ENCODE data around the gene TTC34.

DNA sequence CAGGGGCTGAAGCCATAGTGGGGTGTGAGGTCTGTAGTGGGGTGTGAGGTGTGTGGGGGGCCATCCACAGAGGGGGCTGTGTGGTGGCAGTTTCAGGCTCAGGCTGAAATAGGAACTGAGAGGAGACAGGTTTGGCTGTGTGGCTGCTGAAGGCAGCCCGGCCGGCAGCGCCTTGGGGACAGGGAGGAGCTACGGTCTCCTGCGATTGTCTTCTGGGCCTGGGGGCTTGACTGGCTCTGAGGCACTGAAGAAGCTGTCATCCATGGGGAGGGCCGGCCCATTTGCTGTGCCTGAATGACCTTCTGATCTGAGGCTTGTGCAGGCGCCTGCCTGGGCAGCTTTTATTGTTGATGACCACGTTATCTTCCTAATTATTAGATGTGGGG lies 10.0 kb upstream of the TTC34 start:
- TF ChIP-seq, protein P1, sequence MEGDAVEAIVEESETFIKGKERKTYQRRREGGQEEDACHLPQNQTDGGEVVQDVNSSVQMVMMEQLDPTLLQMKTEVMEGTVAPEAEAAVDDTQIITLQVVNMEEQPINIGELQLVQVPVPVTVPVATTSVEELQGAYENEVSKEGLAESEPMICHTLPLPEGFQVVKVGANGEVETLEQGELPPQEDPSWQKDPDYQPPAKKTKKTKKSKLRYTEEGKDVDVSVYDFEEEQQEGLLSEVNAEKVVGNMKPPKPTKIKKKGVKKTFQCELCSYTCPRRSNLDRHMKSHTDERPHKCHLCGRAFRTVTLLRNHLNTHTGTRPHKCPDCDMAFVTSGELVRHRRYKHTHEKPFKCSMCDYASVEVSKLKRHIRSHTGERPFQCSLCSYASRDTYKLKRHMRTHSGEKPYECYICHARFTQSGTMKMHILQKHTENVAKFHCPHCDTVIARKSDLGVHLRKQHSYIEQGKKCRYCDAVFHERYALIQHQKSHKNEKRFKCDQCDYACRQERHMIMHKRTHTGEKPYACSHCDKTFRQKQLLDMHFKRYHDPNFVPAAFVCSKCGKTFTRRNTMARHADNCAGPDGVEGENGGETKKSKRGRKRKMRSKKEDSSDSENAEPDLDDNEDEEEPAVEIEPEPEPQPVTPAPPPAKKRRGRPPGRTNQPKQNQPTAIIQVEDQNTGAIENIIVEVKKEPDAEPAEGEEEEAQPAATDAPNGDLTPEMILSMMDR (IDR thresholded peaks at IDR 0.05), result no peak
- TF ChIP-seq EP300 (IDR thresholded peaks at IDR 0.05) (no peak), POLR2A (IDR thresholded peaks at IDR 0.05) (no peak)
